ENCODE results near the gene SSBP2.

GRCh38 chr5:81555865-81556264 is 195.0 kb downstream of the SSBP2 start:
- no peak for TF ChIP-seq CTCF (IDR thresholded peaks at IDR 0.05; ENCODE audit: insufficient read depth, low read length, poor library complexity, severe bottlenecking)
- no peak for TF ChIP-seq EZH2phosphoT487 (conservative IDR thresholded peaks at IDR 0.05; ENCODE audit: low read length)

Measured in SU-DHL-6 (cell line).